Vagina (tissue), 2 donors: ENCODE data around the gene ADORA2B.

Experiments
- CTCF ChIP-seq, 3 experiments: fragments of 450-650 bp in 2 of 3; fragments of 200-600 bp in 1 of 3; sonication (generic) in 1 of 3; IDR thresholded peaks; one replicate each; pipeline ENCODE4 v1.5.1; 2017 to 2019; ENCODE audit warnings: antibody characterized with exemption in 3 of 3, mild to moderate bottlenecking in 2 of 3, moderate library complexity in 2 of 3
- POLR2A ChIP-seq, 2 donors: fragments of 450-650 bp; IDR thresholded peaks; one replicate each; pipeline ENCODE4 v1.6.1; 2017; ENCODE audit warnings: antibody characterized with exemption in 2 of 2, mild to moderate bottlenecking in 2 of 2, moderate library complexity in 2 of 2
- POLR2AphosphoS5 ChIP-seq, 2 donors: sonication (generic); formaldehyde crosslinking; IDR thresholded peaks; one replicate each; pipeline ENCODE4 v1.9.0; 2017; ENCODE audit warnings: antibody characterized with exemption in 2 of 2, mild to moderate bottlenecking in 2 of 2, low read depth in 1 of 2; ENCODE audit not compliant: insufficient read depth in 1 of 2

DNA sequence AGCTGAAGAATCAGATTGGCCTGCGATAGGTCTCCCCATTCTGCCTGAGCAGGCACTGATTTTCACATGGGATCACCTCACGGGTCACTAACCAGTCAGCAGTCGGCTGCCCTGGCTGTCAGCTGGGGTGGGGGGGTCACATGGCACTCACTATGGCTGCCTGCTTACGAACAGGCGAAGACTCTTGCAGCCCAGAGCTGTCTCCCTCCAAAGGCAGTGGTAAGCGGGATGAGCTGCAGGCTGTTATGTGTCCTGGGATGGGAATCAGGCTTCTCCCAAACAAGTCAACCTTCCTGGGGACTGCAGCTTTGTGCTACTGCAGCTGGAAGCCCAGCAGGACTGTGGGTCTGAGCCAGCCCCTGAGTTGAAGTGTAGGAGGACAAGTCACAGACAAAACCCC is 29.0 kb upstream of the ADORA2B start:
- TF ChIP-seq CTCF (IDR thresholded peaks at IDR 0.05): no peak
- TF ChIP-seq POLR2A (IDR thresholded peaks at IDR 0.05): no peak
- no peak for TF ChIP-seq POLR2AphosphoS5 (IDR thresholded peaks at IDR 0.05; ENCODE audit: insufficient read depth in 1 of 2, low read depth in 1 of 2)
